HepG2 (cell line): ENCODE results near the gene HDDC2. TPM values are rescaled to one million over a fixed set of nuclear protein-coding genes. Genes with fewer than 3 reads are reported as not detected.

ENCODE experiments used
- ATAC-seq: fragments of 200-7000 bp; cut with Tn5 transposase; 3 replicates; pipeline ENCODE4 v1.9.1; 2020; ENCODE audit warnings: mild to moderate bottlenecking, moderate library complexity
- Bru-seq: library from RNA; stranded (reverse); fragments of 400-500 nt; gene quantifications from one replicate; lab custom pipeline; 2021; lab: Mats Ljungman, UMichigan
- BruChase-seq, 2 experiments: library from RNA; stranded (reverse); fragments of 400-500 nt; gene quantifications; one replicate each; lab custom pipeline; 2021; lab: Mats Ljungman, UMichigan
- BruUV-seq: library from RNA; stranded (reverse); fragments of 400-500 nt; replicated peaks from 2 replicates; lab custom pipeline; 2021; lab: Mats Ljungman, UMichigan
- CTCF ChIA-PET: fragments of 300-600 bp; formaldehyde crosslinking; extraction: SDS; loops from one replicate; lab custom pipeline; 2021; ENCODE audit warnings: low total read pairs, inconsistent platforms, low intra/inter-chr PET ratio; lab: Yijun Ruan, JAX
- POLR2A ChIA-PET: fragments of 350-600 bp; sonication (Branson Sonifier 250); formaldehyde crosslinking; loops from one replicate; lab custom pipeline; 2020; ENCODE audit warnings: antibody characterized with exemption, inconsistent platforms; lab: Yijun Ruan, JAX
- DNase-seq: peaks from one replicate; pipeline ENCODE4 v3.0.0-alpha.2; 2015; ENCODE audit warnings: low spot score
- FAIRE-seq: peaks from 3 replicates; lab custom pipeline; 2011; peaks lifted over from hg19 to GRCh38; lab: Jason Lieb, UNC
- H2AFZ ChIP-seq: one replicate; pipeline ENCODE4 v1.6.1; 2011; ENCODE audit warnings: low read length, inconsistent platforms
- H3K27ac ChIP-seq: fragments of 300-600 bp; 3 replicates; pipeline ENCODE4 v1.8.0; 2011; ENCODE audit warnings: mixed run types, mild to moderate bottlenecking, mixed read lengths, low read length, inconsistent platforms; ENCODE audit not compliant: insufficient read depth; ENCODE audit errors: extremely low read length
- H3K27me3 ChIP-seq, 2 experiments: fragments of 200-600 bp in 1 of 2; 2 replicates in 1 of 2; 3 replicates in 1 of 2; pipeline versions ENCODE4 v1.6.0 to v1.8.0; 2011; ENCODE audit warnings: low read length in 2 of 2, mild to moderate bottlenecking in 2 of 2, moderate library complexity in 2 of 2, inconsistent platforms in 1 of 2; ENCODE audit not compliant: insufficient read depth in 2 of 2, control insufficient read depth in 1 of 2
- H3K36me3 ChIP-seq, 2 experiments: fragments of 200-600 bp in 1 of 2; replicated peaks in 1 of 2; 2 replicates in 1 of 2; 3 replicates in 1 of 2; pipeline versions ENCODE4 v1.5.1 to v1.8.0; 2011; ENCODE audit warnings: low read length in 2 of 2, inconsistent platforms in 1 of 2; ENCODE audit not compliant: insufficient read depth in 2 of 2, control insufficient read depth in 1 of 2
- H3K4me1 ChIP-seq: 2 replicates; pipeline ENCODE4 v1.5.1; 2012; ENCODE audit warnings: low read length, inconsistent platforms; ENCODE audit not compliant: insufficient read depth
- H3K4me2 ChIP-seq: 2 replicates; pipeline ENCODE4 v1.6.0; 2011; ENCODE audit warnings: low read depth, low read length, inconsistent platforms
- H3K4me3 ChIP-seq, 3 experiments: fragments of 200-600 bp in 1 of 3; sonication (generic), shearing (Covaris generic) in 1 of 3; replicated peaks in 1 of 3; 2 replicates each; pipeline ENCODE4 v1.5.1; 2011 to 2016; ENCODE audit warnings: low read length in 3 of 3, inconsistent platforms in 2 of 3, low read depth in 2 of 3, mild to moderate bottlenecking in 2 of 3, control low read depth in 1 of 3, mixed read lengths in 1 of 3; ENCODE audit not compliant: insufficient read depth in 1 of 3
- H3K79me2 ChIP-seq: one replicate; pipeline ENCODE4 v1.6.1; 2011; ENCODE audit warnings: low read length, inconsistent platforms; ENCODE audit not compliant: insufficient read depth
- H3K9ac ChIP-seq: 2 replicates; pipeline ENCODE4 v1.6.0; 2011; ENCODE audit warnings: mild to moderate bottlenecking, low read depth, low read length, inconsistent platforms; ENCODE audit not compliant: insufficient read depth
- H3K9me3 ChIP-seq: 2 replicates; pipeline ENCODE4 v1.5.1; 2012; ENCODE audit warnings: mild to moderate bottlenecking, low read length
- H4K20me1 ChIP-seq: 2 replicates; pipeline ENCODE4 v1.6.0; 2011; ENCODE audit warnings: inconsistent platforms, mild to moderate bottlenecking, low read length, moderate library complexity; ENCODE audit not compliant: insufficient read depth
- NR2C2 ChIP-seq: sonication (generic); formaldehyde crosslinking; IDR thresholded peaks from 2 replicates; pipeline ENCODE4 v1.4.0; 2020; ENCODE audit warnings: missing genetic modification reagents, mild to moderate bottlenecking, moderate library complexity, borderline replicate concordance
- WGBS: methylation state at CpG from one replicate; pipeline ENCODE4 v1.1.6; 2017; ENCODE audit warnings: low lambda C conversion rate; 5-methylcytosine and 5-hydroxymethylcytosine counted together
- in situ Hi-C: cut with HindIII; loops from 2 replicates; pipeline ENCODE4 v1.10.0; 2017; ENCODE audit warnings: low pct_unique_long_range_greater_than_20kb; ENCODE audit not compliant: extremely low pct_ligation_motif_present
- intact Hi-C: fragments of 100-400 bp; cut with micrococcal nuclease; formaldehyde crosslinking; loops from one replicate; pipeline ENCODE4 v1.10.0; 2022; ENCODE audit not compliant: unreplicated experiment
- long read RNA-seq, 2 experiments: library from RNA in 1 of 2; library from polyadenylated mRNA in 1 of 2; stranded (forward) in 1 of 2; unstranded in 1 of 2; transcript quantifications; one replicate each; pipeline ENCODE4 v2.0.0, GENCODE V29; 2019 to 2022
- polyA minus RNA-seq, 3 experiments: library from RNA; depleted of rRNA, polyadenylated mRNA; stranded (reverse); fragments of >200 nt; gene quantifications; 2 replicates each; pipeline ENCODE4 v1.2.3, GENCODE V29; 2011; ENCODE audit warnings: low replicate concordance in 1 of 3
- polyA plus RNA-seq, 8 experiments: library from polyadenylated mRNA; depleted of rRNA in 3 of 8; stranded (reverse) in 7 of 8; unstranded in 1 of 8; fragments of >200 nt; fragmentation: Illumina TruSeq in 4 of 8; extraction: Trizol in 4 of 8; gene quantifications; 2 replicates each; pipeline versions ENCODE4 v1.2.1 to v1.2.3, GENCODE V29; 2011 to 2016; ENCODE audit warnings: low read depth in 4 of 8, missing spikeins in 1 of 8, mixed read lengths in 1 of 8; ENCODE audit not compliant: insufficient read depth in 1 of 8
- total RNA-seq, 5 experiments: library from RNA; depleted of rRNA; stranded (reverse); fragments of >200 nt; fragmentation: Illumina TruSeq; extraction: Trizol; gene quantifications; 2 replicates each; pipeline ENCODE4 v1.2.3, GENCODE V29; 2016; ENCODE audit warnings: low read depth in 1 of 5
- TF ChIP-seq, protein P1 (sequence below), 2 experiments: sonication (generic) in 1 of 2; formaldehyde crosslinking in 1 of 2; IDR thresholded peaks; 2 replicates each; pipeline versions ENCODE4 v1.4.0 to v1.6.1; 2018 to 2020; ENCODE audit warnings: missing genetic modification reagents in 2 of 2, borderline replicate concordance in 1 of 2, low read depth in 1 of 2, mild to moderate bottlenecking in 1 of 2, missing biosample characterization in 1 of 2
- TF ChIP-seq, protein P2 (sequence below): sonication (generic); formaldehyde crosslinking; IDR thresholded peaks from 2 replicates; pipeline ENCODE4 v1.4.0; 2020; ENCODE audit warnings: missing genetic modification reagents
- TF ChIP-seq, protein P3 (sequence below): sonication (generic); formaldehyde crosslinking; IDR thresholded peaks from 2 replicates; pipeline ENCODE4 v1.8.0; 2022; ENCODE audit warnings: missing genetic modification reagents, mild to moderate bottlenecking, moderate library complexity, borderline replicate concordance

The HDDC2 gene, protein sequence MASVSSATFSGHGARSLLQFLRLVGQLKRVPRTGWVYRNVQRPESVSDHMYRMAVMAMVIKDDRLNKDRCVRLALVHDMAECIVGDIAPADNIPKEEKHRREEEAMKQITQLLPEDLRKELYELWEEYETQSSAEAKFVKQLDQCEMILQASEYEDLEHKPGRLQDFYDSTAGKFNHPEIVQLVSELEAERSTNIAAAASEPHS
- total RNA-seq (2016; rRNA removed; fragmentation: Illumina TruSeq; extraction: Trizol) (78.7 and 90.7 TPM in 2 replicates), polyA plus RNA-seq (2011; rRNA removed) (67.3 and 76.7 TPM in 2 replicates), polyA minus RNA-seq (2011; rRNA and poly(A)+ RNA removed; ENCODE audit: low replicate concordance) (17.2 and 19.5 TPM in 2 replicates), Bru-seq, nascent RNA (percentile 78 among the genes with signal in this experiment), BruChase-seq, experiment 1, labeled RNA remaining after a 6-hour chase (percentile 61 among the genes with signal in this experiment), BruChase-seq, experiment 2, labeled RNA remaining after a 2-hour chase (percentile 56 among the genes with signal in this experiment)
- 88.3 and 123 TPM in 2 replicates for total RNA-seq (2016; cell fraction: cytosol; rRNA removed; fragmentation: Illumina TruSeq; extraction: Trizol; ENCODE audit: low read depth)
- 78.6 and 90.1 TPM in 2 replicates for total RNA-seq (2016; cell fraction: insoluble cytoplasmic fraction; rRNA removed; fragmentation: Illumina TruSeq; extraction: Trizol)
- 109 and 116 TPM in 2 replicates for total RNA-seq (2016; cell fraction: membrane; rRNA removed; fragmentation: Illumina TruSeq; extraction: Trizol)
- 36.7 and 41.9 TPM in 2 replicates for total RNA-seq (2016; cell fraction: nucleus; rRNA removed; fragmentation: Illumina TruSeq; extraction: Trizol)
- 67.0 and 70.1 TPM in 2 replicates for polyA plus RNA-seq (2011; cell fraction: cytosol; rRNA removed)
- 28.7 and 34.1 TPM in 2 replicates for polyA plus RNA-seq (2011; cell fraction: nucleus; rRNA removed)
- polyA plus RNA-seq (2012) = 43.8 and 65.4 TPM in 2 replicates
- polyA plus RNA-seq (2016; cell fraction: cytosol; fragmentation: Illumina TruSeq; extraction: Trizol; ENCODE audit: low read depth) = 157 and 182 TPM in 2 replicates
- polyA plus RNA-seq (2016; cell fraction: insoluble cytoplasmic fraction; fragmentation: Illumina TruSeq; extraction: Trizol; ENCODE audit: low read depth) = 117 and 122 TPM in 2 replicates
- polyA plus RNA-seq (2016; cell fraction: membrane; fragmentation: Illumina TruSeq; extraction: Trizol; ENCODE audit: low read depth) = 128 and 148 TPM in 2 replicates
- polyA plus RNA-seq (2016; cell fraction: nucleus; fragmentation: Illumina TruSeq; extraction: Trizol; ENCODE audit: insufficient read depth, low read depth) = 66.5 and 70.9 TPM in 2 replicates
- 16.6 and 17.1 TPM in 2 replicates for polyA minus RNA-seq (2011; cell fraction: cytosol; rRNA and poly(A)+ RNA removed)
- 43.1 and 51.2 TPM in 2 replicates for polyA minus RNA-seq (2011; cell fraction: nucleus; rRNA and poly(A)+ RNA removed)
- long read RNA-seq, experiment 1, transcript HDDC2-201 (5 exons, 1,350 nt) = minor isoform, 13 of 72 reads
- long read RNA-seq, experiment 1, transcript HDDC2-202 (6 exons, 918 nt) = major isoform, 29 of 72 reads
- long read RNA-seq, experiment 1, partial matches to known transcripts = 4 of 72 reads
- long read RNA-seq, experiment 1, other reads (novel, unspliced or antisense) = 26 of 72 reads
- long read RNA-seq, experiment 2, transcript HDDC2-208 (1 exons, 3,529 nt) = minor isoform, 5 of 99 reads
- long read RNA-seq, experiment 2, transcript HDDC2-202 (6 exons, 918 nt) = major isoform, 52 of 99 reads
- long read RNA-seq, experiment 2, transcript HDDC2-201 (5 exons, 1,350 nt) = minor isoform, 16 of 99 reads
- long read RNA-seq, experiment 2, partial matches to known transcripts = 8 of 99 reads
- long read RNA-seq, experiment 2, other reads (novel, unspliced or antisense) = 17 of 99 reads

DNA sequence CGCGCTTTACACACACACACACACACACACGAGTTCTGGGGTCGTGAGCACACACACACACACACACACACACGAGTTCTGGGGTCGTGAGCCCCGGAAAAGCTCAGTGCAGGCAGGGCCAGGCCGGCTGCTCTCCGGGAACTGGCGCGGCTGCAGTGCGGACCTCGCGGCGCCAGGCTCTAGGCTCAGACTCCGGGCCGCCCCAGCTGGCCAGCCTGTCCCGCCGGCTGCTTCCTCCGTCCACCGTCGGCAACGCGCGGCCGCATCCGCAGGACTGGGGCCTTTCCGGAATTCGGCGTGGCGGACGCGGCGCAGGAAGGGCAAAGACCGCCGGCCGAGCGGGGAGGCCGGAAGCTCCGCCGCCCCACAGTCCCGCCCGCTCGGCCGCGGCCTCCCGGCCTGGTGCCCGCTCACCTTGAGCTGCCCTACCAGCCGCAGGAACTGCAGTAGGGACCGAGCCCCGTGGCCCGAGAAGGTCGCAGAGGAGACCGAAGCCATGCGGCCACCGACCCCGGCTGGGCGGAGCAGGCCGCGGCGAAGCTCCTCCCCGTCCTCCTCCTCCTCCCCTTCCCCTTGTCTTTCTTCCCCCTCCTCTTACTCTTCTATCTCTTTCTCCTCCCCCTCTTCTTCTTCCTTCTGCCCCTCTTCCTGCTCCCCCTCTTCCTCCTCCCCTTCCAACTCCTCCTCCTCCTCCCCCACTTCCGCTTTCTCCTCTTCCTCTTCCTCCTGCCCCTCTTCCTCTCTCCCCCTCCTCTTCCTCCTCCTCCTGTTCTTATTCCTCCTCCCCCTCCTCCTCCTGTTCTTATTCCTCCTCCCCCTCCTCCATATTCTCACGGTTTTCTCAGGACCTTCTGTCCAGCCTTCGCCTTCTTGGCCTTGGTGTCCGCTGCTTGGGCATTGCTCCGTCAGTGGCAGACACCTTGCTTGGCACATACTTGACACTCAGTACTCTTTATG lies at the start of gene HDDC2:
TSS of gene HDDC2 (minus strand) at position 533 of the 957 bp plus-strand sequence. CDS start at position 498, 35 bp downstream.
- Histone ChIP-seq H3K27ac (peak within 1 kb of the TSS; percentile 67), H3K9ac (peak within 1 kb of the TSS; percentile 84), H3K4me2 (peak within 1 kb of the TSS; percentile 77), H3K4me1 (peaks cover 32% of the 10 kb centered on the region), H3K36me3 (peaks cover 4 to 12% of the 10 kb centered on the region in 2 experiments; a peak in 3 of 5 replicates), H3K79me2 (no peaks in the 10 kb centered on the region), H4K20me1 (no peaks in the 10 kb centered on the region), H3K9me3 (peaks cover 7% of the 10 kb centered on the region; the same call in 1 of the 2 replicates), H3K4me3 (peak within 1 kb of the TSS; percentile 54 to 85 (median 84)), H3K27me3 (peaks cover 0 to 4% of the 10 kb centered on the region in 2 experiments; a peak in 1 of 5 replicates), H2AFZ (peak within 1 kb of the TSS; percentile 59)
- 9% methylated on average over 42 of the region's 67 CpGs for WGBS
- ChIA-PET CTCF (no interaction called here), POLR2A (interaction anchor here (0.6 to 2.6 kb wide), 9 partner anchors 8 to 685 kb away, joined by 3 to 16 read pairs (median 4); partner anchors contain the start of genes NCOA7 and TRMT11)
- FAIRE-seq (no peak), ATAC-seq (peak; percentile 99), DNase-seq (peak; percentile 68)
- BruUV-seq = no TSS peak
- in situ Hi-C loops = loop anchor here (10.0 to 25.0 kb wide), 2 partner anchors 653 to 1811 kb away; partner anchors contain the start of genes HINT3 and RSPO3
- intact Hi-C loops = loop anchor here (5.0 kb wide), 1 partner anchor 109 kb away; no protein-coding TSS in a partner anchor
- TF ChIP-seq, protein P1, sequence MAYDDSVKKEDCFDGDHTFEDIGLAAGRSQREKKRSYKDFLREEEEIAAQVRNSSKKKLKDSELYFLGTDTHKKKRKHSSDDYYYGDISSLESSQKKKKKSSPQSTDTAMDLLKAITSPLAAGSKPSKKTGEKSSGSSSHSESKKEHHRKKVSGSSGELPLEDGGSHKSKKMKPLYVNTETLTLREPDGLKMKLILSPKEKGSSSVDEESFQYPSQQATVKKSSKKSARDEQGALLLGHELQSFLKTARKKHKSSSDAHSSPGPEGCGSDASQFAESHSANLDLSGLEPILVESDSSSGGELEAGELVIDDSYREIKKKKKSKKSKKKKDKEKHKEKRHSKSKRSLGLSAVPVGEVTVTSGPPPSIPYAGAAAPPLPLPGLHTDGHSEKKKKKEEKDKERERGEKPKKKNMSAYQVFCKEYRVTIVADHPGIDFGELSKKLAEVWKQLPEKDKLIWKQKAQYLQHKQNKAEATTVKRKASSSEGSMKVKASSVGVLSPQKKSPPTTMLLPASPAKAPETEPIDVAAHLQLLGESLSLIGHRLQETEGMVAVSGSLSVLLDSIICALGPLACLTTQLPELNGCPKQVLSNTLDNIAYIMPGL (CRISPR knock-in tag; IDR thresholded peaks at IDR 0.05; ENCODE audit: borderline replicate concordance in 1 of 2, low read depth in 1 of 2) = peak; percentile 89 to 98
- TF ChIP-seq, protein P2, sequence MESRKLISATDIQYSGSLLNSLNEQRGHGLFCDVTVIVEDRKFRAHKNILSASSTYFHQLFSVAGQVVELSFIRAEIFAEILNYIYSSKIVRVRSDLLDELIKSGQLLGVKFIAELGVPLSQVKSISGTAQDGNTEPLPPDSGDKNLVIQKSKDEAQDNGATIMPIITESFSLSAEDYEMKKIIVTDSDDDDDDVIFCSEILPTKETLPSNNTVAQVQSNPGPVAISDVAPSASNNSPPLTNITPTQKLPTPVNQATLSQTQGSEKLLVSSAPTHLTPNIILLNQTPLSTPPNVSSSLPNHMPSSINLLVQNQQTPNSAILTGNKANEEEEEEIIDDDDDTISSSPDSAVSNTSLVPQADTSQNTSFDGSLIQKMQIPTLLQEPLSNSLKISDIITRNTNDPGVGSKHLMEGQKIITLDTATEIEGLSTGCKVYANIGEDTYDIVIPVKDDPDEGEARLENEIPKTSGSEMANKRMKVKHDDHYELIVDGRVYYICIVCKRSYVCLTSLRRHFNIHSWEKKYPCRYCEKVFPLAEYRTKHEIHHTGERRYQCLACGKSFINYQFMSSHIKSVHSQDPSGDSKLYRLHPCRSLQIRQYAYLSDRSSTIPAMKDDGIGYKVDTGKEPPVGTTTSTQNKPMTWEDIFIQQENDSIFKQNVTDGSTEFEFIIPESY = peak; percentile 50; the same call in 1 of the 2 replicates
- peak; percentile 59; the same call in 1 of the 2 replicates for TF ChIP-seq NR2C2 (CRISPR knock-in tag)
- TF ChIP-seq, protein P3, sequence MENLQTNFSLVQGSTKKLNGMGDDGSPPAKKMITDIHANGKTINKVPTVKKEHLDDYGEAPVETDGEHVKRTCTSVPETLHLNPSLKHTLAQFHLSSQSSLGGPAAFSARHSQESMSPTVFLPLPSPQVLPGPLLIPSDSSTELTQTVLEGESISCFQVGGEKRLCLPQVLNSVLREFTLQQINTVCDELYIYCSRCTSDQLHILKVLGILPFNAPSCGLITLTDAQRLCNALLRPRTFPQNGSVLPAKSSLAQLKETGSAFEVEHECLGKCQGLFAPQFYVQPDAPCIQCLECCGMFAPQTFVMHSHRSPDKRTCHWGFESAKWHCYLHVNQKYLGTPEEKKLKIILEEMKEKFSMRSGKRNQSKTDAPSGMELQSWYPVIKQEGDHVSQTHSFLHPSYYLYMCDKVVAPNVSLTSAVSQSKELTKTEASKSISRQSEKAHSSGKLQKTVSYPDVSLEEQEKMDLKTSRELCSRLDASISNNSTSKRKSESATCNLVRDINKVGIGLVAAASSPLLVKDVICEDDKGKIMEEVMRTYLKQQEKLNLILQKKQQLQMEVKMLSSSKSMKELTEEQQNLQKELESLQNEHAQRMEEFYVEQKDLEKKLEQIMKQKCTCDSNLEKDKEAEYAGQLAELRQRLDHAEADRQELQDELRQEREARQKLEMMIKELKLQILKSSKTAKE = peak; percentile 97
